ENCODE results near the gene CNTRL. TPM values are rescaled to one million over a fixed set of nuclear protein-coding genes. Genes with fewer than 3 reads are reported as not detected.
"Not testable (repeated sequence)": the region's sequence is repeated elsewhere in the genome, so short reads cannot be mapped to it uniquely, and the experiment has no call there.

The CNTRL gene
- total RNA-seq, 1 donor from 2014 or later = 20.3 TPM

GRCh38 chr9:121034529-121034928 lies 40.2 kb upstream of the CNTRL start:
- H3K4me1 ChIP-seq = no peaks in the 10 kb centered on the region
- no peaks in the 10 kb centered on the region for H3K27me3 ChIP-seq
- no peaks in the 10 kb centered on the region for H3K36me3 ChIP-seq
- no peak overlapping the region for H3K27ac ChIP-seq
- intact Hi-C loops (cut with DNase I) = no loop called here
- TF ChIP-seq CTCF (IDR thresholded peaks at IDR 0.05) = no peak
- H3K4me3 ChIP-seq = no peak overlapping the region
- ATAC-seq = no peak
- H3K9me3 ChIP-seq = no peaks in the 10 kb centered on the region
- no peak for DNase-seq

- H3K27ac ChIP-seq; DNase-seq; ATAC-seq; H3K4me3 ChIP-seq; intact Hi-C loops (cut with DNase I); H3K4me1 ChIP-seq; H3K27me3 ChIP-seq; H3K36me3 ChIP-seq; H3K9me3 ChIP-seq: not testable (repeated sequence)
Measured at GRCh38 chr9:121035717-121036116, 39.0 kb upstream of the CNTRL start.

GRCh38 chr9:121038362-121038761 lies 36.4 kb upstream of the CNTRL start:
- intact Hi-C loops (cut with DNase I) = no loop called here
- no peak for TF ChIP-seq CTCF (IDR thresholded peaks at IDR 0.05)
- no peak overlapping the region for H3K27ac ChIP-seq

GRCh38 chr9:121038804-121039203 lies 36.0 kb upstream of the CNTRL start:
- no peak for DNase-seq
- Histone ChIP-seq H3K36me3 (no peaks in the 10 kb centered on the region), H3K9me3 (no peaks in the 10 kb centered on the region), H3K27me3 (no peaks in the 10 kb centered on the region), H3K4me1 (no peaks in the 10 kb centered on the region), H3K4me3 (no peak overlapping the region), H3K27ac (no peak overlapping the region)
- intact Hi-C loops (cut with DNase I) = no loop called here
- peak; percentile 24 for ATAC-seq
- TF ChIP-seq CTCF (IDR thresholded peaks at IDR 0.05) = no peak

More at GRCh38 chr9:121038362-121038761, 36.4 kb upstream of the CNTRL start:
- Histone ChIP-seq H3K9me3 (no peaks in the 10 kb centered on the region), H3K27me3 (no peaks in the 10 kb centered on the region), H3K36me3 (no peaks in the 10 kb centered on the region), H3K4me3 (no peak overlapping the region), H3K4me1 (no peaks in the 10 kb centered on the region)
- DNase-seq (no peak), ATAC-seq (no peak)

- no peak for TF ChIP-seq CTCF (IDR thresholded peaks at IDR 0.05)
- no peaks in the 10 kb centered on the region for H3K9me3 ChIP-seq
- no peaks in the 10 kb centered on the region for H3K36me3 ChIP-seq
- peak overlapping the region; percentile 23 for H3K4me3 ChIP-seq
- no peaks in the 10 kb centered on the region for H3K4me1 ChIP-seq
- H3K27me3 ChIP-seq = no peaks in the 10 kb centered on the region
- no peak for DNase-seq
- ATAC-seq = no peak
- H3K27ac ChIP-seq = no peak overlapping the region
- intact Hi-C loops (cut with DNase I) = no loop called here
Measured at GRCh38 chr9:121048175-121048574, 26.6 kb upstream of the CNTRL start.

- Histone ChIP-seq H3K36me3 (no peaks in the 10 kb centered on the region), H3K4me1 (no peaks in the 10 kb centered on the region), H3K27ac (no peak overlapping the region), H3K4me3 (peak overlapping the region; percentile 23), H3K9me3 (no peaks in the 10 kb centered on the region), H3K27me3 (no peaks in the 10 kb centered on the region)
- intact Hi-C loops (cut with DNase I) = no loop called here
- DNase-seq = no peak
- no peak for TF ChIP-seq CTCF (IDR thresholded peaks at IDR 0.05)
- ATAC-seq = no peak
Measured at GRCh38 chr9:121048618-121049017, 26.1 kb upstream of the CNTRL start.

All from upper lobe of right lung (tissue), 1 donor.